ENCODE measurements around the gene TSEN54. TPM values are rescaled to one million over a fixed set of nuclear protein-coding genes. Genes with fewer than 3 reads are reported as not detected.

Gene TSEN54
- polyA plus RNA-seq, 1 donor (not counting 4 experiments of a cell fraction or from before 2014, with no cell fraction given): 24.1 TPM

GRCh38 chr17:75472119-75472518 lies 44.2 kb upstream of the TSEN54 start:
- peaks cover 8% of the 10 kb centered on the region for H3K4me1 ChIP-seq (ENCODE audit: control insufficient read depth, extremely low read depth, insufficient read depth, low read length)
- no peaks in the 10 kb centered on the region for H3K27me3 ChIP-seq (ENCODE audit: control insufficient read depth, extremely low read depth, insufficient read depth, low read length)
- no peaks in the 10 kb centered on the region for H4K20me1 ChIP-seq (ENCODE audit: control insufficient read depth, extremely low read depth, insufficient read depth, low read length)
- no peak for DNase-seq (ENCODE audit: low read depth, low spot score)
- no peaks in the 10 kb centered on the region for H3K79me2 ChIP-seq (ENCODE audit: control insufficient read depth, insufficient read depth, low read length)
- TF ChIP-seq EZH2 (IDR thresholded peaks at IDR 0.05; ENCODE audit: low read length) (no peak), CTCF (optimal IDR thresholded peaks at IDR 0.05 in 1 of 3, IDR thresholded peaks at IDR 0.05 in 1 of 3, conservative IDR thresholded peaks at IDR 0.05 in 1 of 3; ENCODE audit: extremely low read depth in 1 of 3, insufficient read depth in 2 of 3, low read length in 3 of 3) (no peak)
- dilution Hi-C loops (cut with MboI; ENCODE audit: extremely low pct_ligation_motif_present, low sequenced_read_pairs): no loop called here
- no peak for FAIRE-seq
- H3K4me3 ChIP-seq (ENCODE audit: control insufficient read depth in 2 of 3, extremely low read depth in 1 of 3, insufficient read depth in 2 of 3, low read depth in 1 of 3, low read length in 3 of 3): no peak overlapping the region
- H3K9me1 ChIP-seq (ENCODE audit: control insufficient read depth, extremely low read depth, insufficient read depth, low read length): no peaks in the 10 kb centered on the region
- H2AFZ ChIP-seq (ENCODE audit: control insufficient read depth, low read length): no peak overlapping the region
- H3K4me2 ChIP-seq (ENCODE audit: control insufficient read depth, extremely low read depth, insufficient read depth, low read depth, low read length): no peak overlapping the region
- H3K9me3 ChIP-seq (ENCODE audit: control insufficient read depth, low read depth, low read length): no peaks in the 10 kb centered on the region
- H3K9ac ChIP-seq (ENCODE audit: control insufficient read depth, extremely low read depth, insufficient read depth, low read length): no peak overlapping the region
- H3K36me3 ChIP-seq (ENCODE audit: control insufficient read depth in 2 of 2, extremely low read depth in 1 of 2, insufficient read depth in 2 of 2, low read length in 2 of 2): peaks cover 2 to 14% of the 10 kb centered on the region in 2 experiments
- no peak overlapping the region for H3K27ac ChIP-seq (ENCODE audit: control insufficient read depth, insufficient read depth, low read length)

- Histone ChIP-seq H2AFZ (ENCODE audit: control insufficient read depth, low read length) (no peak overlapping the region), H3K4me1 (ENCODE audit: control insufficient read depth, extremely low read depth, insufficient read depth, low read length) (peaks cover 8% of the 10 kb centered on the region), H3K27me3 (ENCODE audit: control insufficient read depth, extremely low read depth, insufficient read depth, low read length) (no peaks in the 10 kb centered on the region), H3K36me3 (ENCODE audit: control insufficient read depth in 2 of 2, extremely low read depth in 1 of 2, insufficient read depth in 2 of 2, low read length in 2 of 2) (peaks cover 2 to 14% of the 10 kb centered on the region in 2 experiments), H3K9ac (ENCODE audit: control insufficient read depth, extremely low read depth, insufficient read depth, low read length) (no peak overlapping the region), H3K4me2 (ENCODE audit: control insufficient read depth, extremely low read depth, insufficient read depth, low read depth, low read length) (no peak overlapping the region), H3K9me1 (ENCODE audit: control insufficient read depth, extremely low read depth, insufficient read depth, low read length) (no peaks in the 10 kb centered on the region), H3K27ac (ENCODE audit: control insufficient read depth, insufficient read depth, low read length) (no peak overlapping the region), H4K20me1 (ENCODE audit: control insufficient read depth, extremely low read depth, insufficient read depth, low read length) (no peaks in the 10 kb centered on the region), H3K9me3 (ENCODE audit: control insufficient read depth, low read depth, low read length) (no peaks in the 10 kb centered on the region), H3K4me3 (ENCODE audit: control insufficient read depth in 2 of 3, extremely low read depth in 1 of 3, insufficient read depth in 2 of 3, low read depth in 1 of 3, low read length in 3 of 3) (no peak overlapping the region), H3K79me2 (ENCODE audit: control insufficient read depth, insufficient read depth, low read length) (no peaks in the 10 kb centered on the region)
- TF ChIP-seq EZH2 (IDR thresholded peaks at IDR 0.05; ENCODE audit: low read length) (no peak), CTCF (optimal IDR thresholded peaks at IDR 0.05 in 1 of 3, IDR thresholded peaks at IDR 0.05 in 1 of 3, conservative IDR thresholded peaks at IDR 0.05 in 1 of 3; ENCODE audit: extremely low read depth in 1 of 3, insufficient read depth in 2 of 3, low read length in 3 of 3) (no peak)
- no peak for DNase-seq (ENCODE audit: low read depth, low spot score)
- FAIRE-seq: no peak
- dilution Hi-C loops (cut with MboI; ENCODE audit: extremely low pct_ligation_motif_present, low sequenced_read_pairs): no loop called here
Observed at GRCh38 chr17:75473246-75473645, 43.1 kb upstream of the TSEN54 start.

Data from keratinocyte (primary cell).